Measurements from ENCODE around the gene CSPG4. TPM values are rescaled to one million over a fixed set of nuclear protein-coding genes. Genes with fewer than 3 reads are reported as not detected.

The CSPG4 gene
- total and polyA plus RNA-seq, 10 of the 15 experiments (the other 5 are each of a cell fraction or from before 2014, with no cell fraction given) = 0.02 to 2.2 (median 0.76) TPM

- no peak overlapping the region for H2AFZ ChIP-seq (ENCODE audit: control insufficient read depth, low read depth, low read length)
- DNase-seq (ENCODE audit: low read depth, low spot score) (no peak), FAIRE-seq (no peak), ATAC-seq (no peak)
- no peaks in the 10 kb centered on the region for H3K79me2 ChIP-seq (ENCODE audit: control insufficient read depth, insufficient read depth, low read length)
- WGBS (ENCODE audit: insufficient coverage, insufficient replicate concordance, low lambda C conversion rate, missing lambda C conversion rate) = 0% methylated on average over 4 of the region's 4 CpGs
- no peak overlapping the region for H3K27ac ChIP-seq (ENCODE audit: control insufficient read depth, insufficient read depth)
- in situ Hi-C loops (cut with MboI) (no loop called here), intact Hi-C loops (cut with micrococcal nuclease; ENCODE audit: unreplicated experiment) (no loop called here)
- no peak overlapping the region for H3K9ac ChIP-seq (ENCODE audit: control insufficient read depth, insufficient read depth, low read length)
- H3K9me3 ChIP-seq (replicated peaks; ENCODE audit: control insufficient read depth, insufficient read depth, low read length) = no peaks in the 10 kb centered on the region
- no peak overlapping the region for H3K4me2 ChIP-seq (ENCODE audit: control insufficient read depth, insufficient read depth)
- no peaks in the 10 kb centered on the region for H3K27me3 ChIP-seq (replicated peaks in 1 of 2; ENCODE audit: control insufficient read depth in 2 of 2, insufficient read depth in 2 of 2, low read length in 1 of 2)
- CTCF ChIA-PET = interaction anchor here (1.5 kb wide), 1 partner anchor 50 kb away, joined by 3 read pairs; no protein-coding TSS in a partner anchor
- SMC1A ChIA-PET (ENCODE audit: uncharacterized antibody, unreplicated experiment) = interaction anchor here (1.2 kb wide), 1 partner anchor 66 kb away, joined by 3 read pairs; no protein-coding TSS in a partner anchor
- no peak for TF ChIP-seq ATF3 (IDR thresholded peaks at IDR 0.05; ENCODE audit: borderline replicate concordance, extremely low read depth, low read depth, low read length)
- TF ChIP-seq BACH1 (IDR thresholded peaks at IDR 0.05; ENCODE audit: borderline replicate concordance) = no peak
- TF ChIP-seq TCF3 (IDR thresholded peaks at IDR 0.05; ENCODE audit: borderline replicate concordance, insufficient read depth, low read depth, low read length) = no peak
- no peak for TF ChIP-seq TCF7 (IDR thresholded peaks at IDR 0.05; ENCODE audit: borderline replicate concordance)
- no peak for TF ChIP-seq MTA2 (IDR thresholded peaks at IDR 0.05; ENCODE audit: low read depth)
- TF ChIP-seq GATAD2B (conservative IDR thresholded peaks at IDR 0.05; ENCODE audit: low read depth) = no peak
- no peak for TF ChIP-seq PRDM15 (CRISPR knock-in tag; IDR thresholded peaks at IDR 0.05)
- no peak for TF ChIP-seq CHD1 (IDR thresholded peaks at IDR 0.05; ENCODE audit: low read depth, low read length)
- TF ChIP-seq RCOR1 (conservative IDR thresholded peaks at IDR 0.05; ENCODE audit: low read depth, low read length) = no peak
- no peak for TF ChIP-seq RELB (IDR thresholded peaks at IDR 0.05; ENCODE audit: low read depth)
- no peak for TF ChIP-seq ZNF622 (IDR thresholded peaks at IDR 0.05)
- no peak for TF ChIP-seq SREBF1 (IDR thresholded peaks at IDR 0.05; ENCODE audit: low read length)
- no peak for TF ChIP-seq JUND (IDR thresholded peaks at IDR 0.05; ENCODE audit: low read depth, low read length)
- no peak for TF ChIP-seq ZZZ3 (IDR thresholded peaks at IDR 0.05; ENCODE audit: control insufficient read depth, insufficient read length, low read depth)
- TF ChIP-seq FOXK2 (IDR thresholded peaks at IDR 0.05) = no peak
- no peak for TF ChIP-seq BCL11A (IDR thresholded peaks at IDR 0.05; ENCODE audit: low read depth, low read length)
- RAD21 ChIA-PET (ENCODE audit: unreplicated experiment) = no interaction called here
- H4K20me1 ChIP-seq (ENCODE audit: control insufficient read depth, insufficient read depth) = no peaks in the 10 kb centered on the region
- BruUV-seq (replicated peaks) = no TSS peak
- no peak overlapping the region for H3K4me3 ChIP-seq
- peaks cover 3% of the 10 kb centered on the region for H3K4me1 ChIP-seq (ENCODE audit: control insufficient read depth, insufficient read depth, low read length)
- H3K36me3 ChIP-seq (ENCODE audit: control insufficient read depth in 2 of 2, insufficient read depth in 2 of 2, low read length in 1 of 2) = no peaks in the 10 kb centered on the region
- POLR2A ChIA-PET = no interaction called here
Observed at GRCh38 chr15:75751891-75752290, 39.2 kb upstream of the CSPG4 start.
